Stomach (tissue), 9 donors: Measurements from ENCODE around the gene GADL1. TPM values are rescaled to one million over a fixed set of nuclear protein-coding genes. Genes with fewer than 3 reads are reported as not detected.

ENCODE experiments used
- DNase-seq, 2 donors: peaks; one replicate each; pipeline versions ENCODE4 v3.0.0 to v3.0.0-alpha.2; 2013 to 2019
- H3K27ac ChIP-seq, 5 donors: fragments of 200-600 bp in 4 of 5; sonication (generic) in 4 of 5; one replicate each; pipeline ENCODE4 v1.5.1; 2013 to 2019; ENCODE audit warnings: mild to moderate bottlenecking in 1 of 5, moderate library complexity in 1 of 5
- H3K27me3 ChIP-seq, 3 donors: fragments of 200-600 bp; sonication (generic); one replicate each; pipeline ENCODE4 v1.5.1; 2017 to 2019; ENCODE audit warnings: mixed run types in 1 of 3
- H3K36me3 ChIP-seq, 4 donors: fragments of 200-600 bp; sonication (generic); 1 replicate in 3 of 4; 2 replicates in 1 of 4; pipeline ENCODE4 v1.5.1; 2016 to 2019
- H3K4me1 ChIP-seq, 4 donors: fragments of 200-600 bp; sonication (generic); one replicate each; pipeline ENCODE4 v1.5.1; 2016 to 2019
- H3K4me3 ChIP-seq, 4 donors: fragments of 200-600 bp; sonication (generic) in 3 of 4; one replicate each; pipeline ENCODE4 v1.5.1; 2016 to 2019; ENCODE audit warnings: mild to moderate bottlenecking in 1 of 4
- H3K9me3 ChIP-seq, 4 donors: fragments of 200-600 bp; sonication (generic); one replicate each; pipeline ENCODE4 v1.5.1; 2016 to 2019
- CTCF ChIP-seq, 7 experiments: fragments of 450-650 bp in 4 of 7; fragments of 200-600 bp in 3 of 7; sonication (generic) in 3 of 7; IDR thresholded peaks; one replicate each; pipeline ENCODE4 v1.5.1; 2016 to 2019; ENCODE audit warnings: antibody characterized with exemption in 7 of 7, control low read depth in 2 of 7, mild to moderate bottlenecking in 1 of 7
- EP300 ChIP-seq: sonication (generic); formaldehyde crosslinking; IDR thresholded peaks from one replicate; pipeline ENCODE4 v1.6.1; 2017; ENCODE audit warnings: antibody characterized with exemption
- POLR2A ChIP-seq, 4 donors: fragments of 450-650 bp; IDR thresholded peaks; one replicate each; pipeline ENCODE4 v1.6.1; 2016; ENCODE audit warnings: antibody characterized with exemption in 4 of 4, control low read depth in 2 of 4, mild to moderate bottlenecking in 1 of 4, moderate library complexity in 1 of 4
- POLR2AphosphoS5 ChIP-seq, 3 donors: sonication (generic); formaldehyde crosslinking; IDR thresholded peaks; one replicate each; pipeline ENCODE4 v1.6.1; 2016; ENCODE audit warnings: antibody characterized with exemption in 3 of 3
- WGBS, 5 donors: extraction: QIAGEN DNeasy Blood & Tissue Kit in 3 of 5; methylation state at CpG; one replicate each; pipeline versions ENCODE4 v1.1.5 to v1.1.7; 2013 to 2018; 5-methylcytosine and 5-hydroxymethylcytosine counted together
- intact Hi-C: fragments of 100-400 bp; cut with DNase I; formaldehyde crosslinking; loops from one replicate; pipeline ENCODE4 v1.15.1; 2023; ENCODE audit warnings: low total_unique reads
- polyA plus RNA-seq, 3 donors: library from polyadenylated mRNA; stranded (reverse); fragments of 200-250 nt; gene quantifications; one replicate each; pipeline ENCODE4 v1.2.3, GENCODE V29; 2013
- total RNA-seq, 5 donors: library from RNA; depleted of rRNA; stranded (reverse); fragments of >200 nt; gene quantifications; one replicate each; pipeline versions ENCODE4 v1.1.0 to v1.2.3, GENCODE V29; 2014 to 2016
- donor health status: healthy with polysubstance abuse.
- donor health status: Bipolar disorder and iron deficiency.
- donor health status: healthy.

Gene GADL1
- total and polyA plus RNA-seq, 8 donors, result 0.03 to 0.73 TPM; not detected in 6

GRCh38 chr3:30810625-30811024 is 83.8 kb downstream of the GADL1 start:
- 51 to 70% (median 51%) methylated on average over 5 to 6 of the region's 6 CpGs for WGBS, 5 donors
- TF ChIP-seq EP300, result no peak
- TF ChIP-seq CTCF (IDR thresholded peaks at IDR 0.05), result no peak
- TF ChIP-seq POLR2AphosphoS5 (IDR thresholded peaks at IDR 0.05), result no peak
- TF ChIP-seq POLR2A (IDR thresholded peaks at IDR 0.05), result no peak
- Histone ChIP-seq H3K9me3 (no peaks in the 10 kb centered on the region), H3K4me3 (no peak overlapping the region), H3K4me1 (peaks cover 0 to 13% (median 4%) of the 10 kb centered on the region in 4 donors), H3K27ac (peak overlapping the region in 1 of 5 donors; percentile 15), H3K27me3 (no peaks in the 10 kb centered on the region), H3K36me3 (no peaks in the 10 kb centered on the region)
- intact Hi-C loops, result no loop called here
- DNase-seq, result peak in 1 of 2 donors; percentile 45

- WGBS, 5 donors, result 89 to 98% (median 94%) methylated on average over 6 of the region's 6 CpGs
- H3K36me3 ChIP-seq, result no peaks in the 10 kb centered on the region
- no peaks in the 10 kb centered on the region for H3K9me3 ChIP-seq
- H3K27ac ChIP-seq, result no peak overlapping the region
- TF ChIP-seq CTCF (IDR thresholded peaks at IDR 0.05) (no peak), EP300 (no peak), POLR2A (IDR thresholded peaks at IDR 0.05) (no peak), POLR2AphosphoS5 (IDR thresholded peaks at IDR 0.05) (no peak)
- intact Hi-C loops, result no loop called here
- DNase-seq, result no peak
- no peaks in the 10 kb centered on the region for H3K27me3 ChIP-seq
- peaks cover 0 to 4% (median 1%) of the 10 kb centered on the region in 4 donors for H3K4me1 ChIP-seq
- no peak overlapping the region for H3K4me3 ChIP-seq
These were observed 88.8 kb downstream of the GADL1 start for GRCh38 chr3:30805695-30806094.

- Histone ChIP-seq H3K4me3 (no peak overlapping the region), H3K27me3 (no peaks in the 10 kb centered on the region), H3K4me1 (no peaks in the 10 kb centered on the region), H3K27ac (no peak overlapping the region), H3K9me3 (no peaks in the 10 kb centered on the region), H3K36me3 (no peaks in the 10 kb centered on the region)
- intact Hi-C loops, result no loop called here
- no peak for DNase-seq
- WGBS, 5 donors, result 82 to 94% (median 92%) methylated on average over 3 of the region's 3 CpGs
- TF ChIP-seq EP300 (no peak), POLR2AphosphoS5 (IDR thresholded peaks at IDR 0.05) (no peak), CTCF (IDR thresholded peaks at IDR 0.05) (no peak), POLR2A (IDR thresholded peaks at IDR 0.05) (no peak)
These were observed 89.5 kb downstream of the GADL1 start for GRCh38 chr3:30804984-30805383.

- Histone ChIP-seq H3K4me1 (no peaks in the 10 kb centered on the region), H3K27me3 (no peaks in the 10 kb centered on the region), H3K36me3 (no peaks in the 10 kb centered on the region), H3K27ac (no peak overlapping the region), H3K9me3 (no peaks in the 10 kb centered on the region), H3K4me3 (no peak overlapping the region)
- TF ChIP-seq POLR2AphosphoS5 (IDR thresholded peaks at IDR 0.05) (no peak), CTCF (IDR thresholded peaks at IDR 0.05) (no peak), EP300 (no peak), POLR2A (IDR thresholded peaks at IDR 0.05) (no peak)
- 88 to 97% (median 92%) methylated on average over 2 of the region's 2 CpGs for whole genome bisulfite sequencing, 5 donors
- intact Hi-C loops, result no loop called here
- no peak for DNase-seq
These were observed 99.3 kb downstream of the GADL1 start for GRCh38 chr3:30795176-30795575.
